GM21619 (cell line): ENCODE results near the gene STARD13.

Experiments
- ATAC-seq: cut with Tn5 transposase; IDR thresholded peaks from one replicate; pipeline ENCODE4 v1.9.1; 2021; ENCODE audit not compliant: unreplicated experiment

Gene STARD13

DNA sequence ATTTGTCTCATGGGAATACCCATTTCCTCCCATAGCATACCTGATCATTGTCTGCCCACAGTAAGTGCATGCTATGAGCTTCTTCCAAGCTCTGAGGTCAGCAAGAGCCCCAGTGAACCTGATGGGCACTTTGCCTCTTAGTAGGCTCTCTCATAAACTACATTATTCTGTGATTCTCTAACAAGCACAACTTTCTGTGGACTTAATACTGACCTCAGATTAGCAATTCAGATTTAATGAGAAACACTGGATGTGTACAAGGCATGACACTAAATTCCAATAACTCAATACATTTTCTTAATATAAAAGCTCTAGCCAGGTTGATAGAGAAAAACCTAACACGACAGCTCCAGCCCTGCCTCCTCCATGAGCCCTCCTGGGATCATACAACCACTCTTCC lies 23.3 kb upstream of the STARD13 start:
- no peak for ATAC-seq

DNA sequence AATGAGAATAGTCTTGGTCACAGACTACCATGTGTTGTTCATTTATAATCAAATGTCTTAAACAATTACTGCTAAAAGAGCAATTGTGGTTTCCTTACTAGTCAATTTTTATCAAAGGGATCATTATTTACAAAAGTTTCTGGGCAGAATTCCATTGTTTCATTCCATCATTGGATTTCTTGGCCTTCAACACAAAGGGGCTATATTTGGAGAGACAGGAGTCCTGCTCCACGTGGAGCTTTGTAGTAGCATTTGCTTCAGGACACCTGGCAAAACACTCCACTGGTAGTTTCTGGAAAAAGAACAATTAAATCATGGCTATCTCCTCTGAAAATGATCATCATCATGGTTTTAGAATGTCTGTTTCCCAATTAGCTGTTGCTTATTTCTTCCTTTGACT lies 22.3 kb upstream of the STARD13 start:
- no peak for ATAC-seq

DNA sequence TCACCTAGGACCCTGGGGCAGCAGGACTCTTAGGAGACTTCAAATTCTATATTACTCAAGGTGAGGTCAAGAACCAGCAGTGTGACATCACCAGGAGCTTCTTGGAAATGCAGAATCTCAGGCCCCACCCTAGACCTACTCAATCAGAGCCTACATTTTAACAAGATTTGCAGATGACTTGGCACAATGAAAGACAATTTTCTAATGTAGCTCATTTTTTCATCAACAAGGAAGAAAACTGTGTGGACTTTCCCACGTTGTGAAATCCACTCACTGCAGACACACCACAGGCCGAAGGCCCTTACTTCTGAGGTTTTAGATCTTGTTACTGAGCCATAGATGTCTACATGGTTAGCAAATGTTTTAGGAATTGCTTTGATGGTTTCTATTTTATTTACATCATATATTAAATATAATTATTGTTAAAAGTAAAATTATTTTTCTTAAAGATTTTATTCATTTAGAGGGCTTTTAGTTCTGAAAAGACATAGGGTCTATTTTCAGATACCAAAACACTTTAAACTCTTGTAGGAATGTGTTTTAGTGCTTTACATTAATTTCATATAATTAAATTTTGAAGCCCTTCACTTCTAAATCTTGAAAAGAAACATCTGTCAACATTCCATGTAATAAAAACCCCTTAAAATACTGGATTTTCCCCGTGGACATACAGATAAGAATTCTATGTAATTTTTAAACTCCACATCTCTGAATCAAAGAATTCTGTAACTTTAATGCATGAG lies 18.5 kb upstream of the STARD13 start:
- ATAC-seq = no peak

DNA sequence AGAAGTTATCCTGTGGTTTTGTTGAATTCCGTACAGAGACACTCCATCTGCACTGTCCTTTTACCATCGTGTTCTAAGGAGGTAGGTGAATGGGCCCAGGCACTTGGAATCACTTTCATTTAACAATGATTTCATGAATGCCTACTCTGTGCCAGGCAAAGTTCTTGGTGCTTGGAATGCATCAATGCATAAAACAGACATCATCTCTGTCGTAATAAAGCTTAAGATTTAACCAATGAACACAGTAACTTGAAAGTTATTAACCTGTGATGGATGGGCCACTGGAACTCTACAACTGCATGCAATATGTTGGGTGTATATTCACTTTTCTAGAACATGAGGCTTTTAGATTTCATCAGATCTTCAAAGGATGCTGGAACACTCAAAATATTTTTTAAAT lies 14.1 kb upstream of the STARD13 start:
- ATAC-seq = no peak

DNA sequence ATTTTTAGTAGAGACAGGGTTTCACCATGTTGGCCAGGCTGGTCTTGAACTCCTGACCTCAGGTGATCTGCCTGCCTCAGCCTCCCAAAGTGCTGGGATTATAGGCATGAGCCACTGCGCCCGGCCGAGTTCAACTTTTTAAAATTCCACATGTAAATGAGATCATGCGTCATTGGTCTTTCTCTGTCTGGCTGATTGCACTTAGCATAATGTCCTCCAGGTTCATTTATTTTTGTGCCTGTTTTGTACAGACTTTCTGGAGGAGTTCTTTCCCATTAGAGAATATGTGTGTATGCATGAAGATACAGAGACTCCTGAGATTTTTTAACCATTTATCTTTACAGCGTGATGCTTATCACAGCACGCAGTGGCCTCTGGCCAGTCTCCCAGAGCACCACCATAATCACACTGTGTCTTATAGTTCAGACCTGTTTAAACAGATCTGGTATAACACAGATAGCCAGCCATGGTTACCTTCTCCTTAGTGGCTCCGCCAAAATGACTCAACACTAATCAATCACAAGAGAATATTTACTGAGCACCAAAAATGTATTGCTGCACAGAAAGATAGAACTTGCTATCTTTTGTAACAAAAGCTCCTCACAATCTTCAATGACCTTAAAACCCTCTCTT lies 11.4 kb upstream of the STARD13 start:
- no peak for ATAC-seq

DNA sequence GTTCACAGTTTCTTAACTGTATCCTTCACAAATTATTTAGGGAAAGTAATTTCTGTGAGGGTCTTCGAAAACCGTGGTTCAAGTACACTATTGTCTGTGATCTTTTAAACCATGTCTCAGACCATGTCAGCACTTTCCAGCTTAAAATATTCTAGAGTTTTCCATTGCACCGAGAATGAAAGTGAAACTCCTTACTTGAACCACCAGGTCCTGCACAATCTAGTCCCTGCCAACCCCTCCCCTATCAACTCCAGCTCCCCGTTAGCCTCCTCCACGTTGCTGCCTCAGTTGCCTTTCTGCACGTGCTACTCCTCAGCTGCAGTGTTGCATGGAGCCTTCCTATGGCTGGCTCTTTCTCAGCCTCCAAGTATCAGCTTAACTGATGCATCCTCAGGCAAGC lies 7.2 kb upstream of the STARD13 start:
- no peak for ATAC-seq

DNA sequence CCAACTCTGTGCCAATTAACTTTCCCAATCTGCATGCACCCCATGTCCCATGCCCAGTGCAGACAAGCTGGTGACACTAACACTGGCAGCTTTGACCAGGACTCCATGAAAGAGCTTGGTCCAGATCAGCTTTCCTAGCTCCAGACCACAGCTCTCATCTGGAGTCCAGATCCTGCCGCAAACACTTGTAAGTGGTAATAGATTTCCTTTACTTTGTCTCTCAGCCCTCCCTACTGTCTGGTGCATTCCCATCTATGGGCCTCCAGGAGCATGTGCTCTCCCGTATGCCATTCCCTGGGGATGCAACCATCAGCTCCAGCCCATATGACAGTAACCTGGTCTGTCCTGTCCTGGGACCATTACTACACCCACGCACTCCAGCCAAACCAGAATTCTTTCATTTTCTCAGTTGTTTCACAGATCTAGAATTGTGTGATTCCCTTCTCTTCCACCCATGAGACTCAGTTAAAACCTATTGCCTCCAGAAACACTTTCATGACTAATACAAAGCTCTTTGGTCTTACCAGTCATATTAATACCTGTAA lies 4.9 kb upstream of the STARD13 start:
- no peak for ATAC-seq

DNA sequence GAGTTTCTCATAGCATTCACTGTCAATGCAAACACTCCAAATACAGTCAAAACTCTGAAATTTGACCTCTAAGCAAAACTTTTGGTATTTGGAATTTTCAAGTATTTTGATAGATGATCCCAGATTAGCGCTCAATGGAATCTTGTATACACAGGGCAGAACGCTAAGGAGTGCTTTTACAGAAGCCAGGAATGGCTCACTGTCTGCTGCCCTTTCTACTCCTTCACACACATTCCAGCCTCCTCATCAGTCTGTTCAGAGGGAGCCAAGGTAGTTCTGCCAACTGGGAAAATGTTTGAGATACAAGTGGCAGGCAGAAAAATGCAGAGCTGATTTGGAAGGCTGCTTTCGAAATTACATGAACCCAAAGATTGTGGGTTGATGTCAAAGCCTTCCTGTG lies 4.4 kb upstream of the STARD13 start:
- ATAC-seq = no peak

DNA sequence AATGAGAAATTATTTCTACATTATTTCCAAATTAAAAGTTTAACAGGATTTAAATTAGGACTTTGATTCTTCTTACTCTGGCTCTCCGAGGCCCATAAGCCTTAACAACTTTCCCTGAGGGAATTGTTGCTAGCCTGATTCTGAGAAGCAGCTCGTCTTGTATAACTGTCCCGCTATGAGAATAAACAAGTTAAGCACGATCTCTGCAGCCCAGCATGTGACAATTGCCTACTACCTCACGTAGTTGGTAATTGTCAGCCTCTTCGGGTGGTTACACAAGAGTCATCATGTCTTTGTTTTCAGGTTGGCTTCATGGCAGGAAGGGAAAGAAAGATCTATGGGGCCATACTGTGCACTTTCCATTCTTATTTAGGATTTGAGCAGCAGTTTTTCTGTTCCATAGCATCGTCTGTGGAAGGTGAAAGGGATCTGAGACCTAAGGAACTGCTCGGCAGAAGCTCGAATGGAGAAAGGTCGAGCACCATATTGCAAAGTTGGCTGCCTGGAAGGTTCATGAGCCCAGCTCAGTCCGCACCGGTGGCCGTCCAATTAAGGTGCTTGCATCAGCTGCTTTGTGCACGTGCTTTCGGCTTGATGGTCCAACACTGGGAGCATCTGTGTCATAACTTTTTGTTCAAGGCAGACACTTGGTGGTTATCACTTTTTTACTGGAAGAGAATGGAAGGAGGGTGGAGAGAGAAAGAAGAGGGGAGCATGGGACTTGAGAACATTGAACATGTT lies 1.8 kb upstream of the STARD13 start:
- no peak for ATAC-seq

DNA sequence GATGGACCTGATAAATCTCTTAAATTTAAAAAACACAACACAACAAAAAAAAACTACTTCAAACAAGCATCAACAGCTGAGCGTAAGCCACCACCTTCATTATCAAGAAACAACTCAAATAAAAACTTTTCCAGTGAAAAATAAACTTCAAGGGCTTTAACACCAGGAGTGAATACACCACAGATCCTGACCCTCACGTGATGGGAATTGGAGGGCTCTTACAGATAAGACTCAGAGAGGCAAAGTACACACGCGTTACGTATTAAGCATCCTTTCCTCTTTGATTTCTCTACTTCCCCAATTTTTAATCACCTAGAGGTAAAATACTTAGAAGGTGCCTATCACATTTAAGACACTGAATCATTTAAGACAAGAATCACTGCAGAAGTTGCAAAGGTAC lies 573 bp upstream of the STARD13 start:
- no peak for ATAC-seq

DNA sequence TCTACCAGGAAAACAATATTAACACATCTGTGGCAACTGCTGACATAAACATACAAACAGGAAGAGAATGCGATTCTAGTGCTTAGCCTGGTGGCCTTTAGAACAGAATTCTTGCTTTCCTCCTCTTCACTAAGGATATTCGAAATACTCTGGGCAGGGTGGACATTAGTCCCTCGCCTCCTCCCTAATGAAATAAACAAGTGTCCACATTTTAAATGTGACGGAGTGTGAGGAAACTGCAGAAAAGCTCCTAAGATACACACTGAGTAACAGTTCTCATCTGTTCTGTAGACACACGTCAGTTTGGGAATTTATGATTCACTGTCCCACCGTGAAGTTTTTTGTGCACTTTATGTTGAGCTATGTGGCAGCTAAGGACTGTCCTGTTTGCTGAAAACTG lies 639 bp downstream of the STARD13 start:
- no peak for ATAC-seq

DNA sequence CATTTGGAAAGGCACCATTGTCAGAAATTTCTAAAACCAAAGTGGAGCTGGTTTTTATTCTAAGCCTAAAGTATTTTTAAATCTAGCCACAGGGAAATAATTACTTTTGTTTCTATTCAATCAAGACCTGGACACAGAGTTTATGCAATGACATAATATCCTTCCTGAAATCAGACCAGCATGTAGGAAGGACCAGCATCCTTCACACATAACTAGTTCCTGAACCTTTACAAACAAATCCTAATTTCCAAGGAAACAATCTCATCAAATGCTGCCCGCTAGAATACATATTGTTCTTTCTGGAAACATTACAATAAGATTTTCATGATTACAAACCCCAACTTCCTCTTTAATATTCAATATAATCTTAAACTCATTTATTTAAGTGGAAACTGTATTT lies 1.5 kb downstream of the STARD13 start:
- ATAC-seq = no peak

DNA sequence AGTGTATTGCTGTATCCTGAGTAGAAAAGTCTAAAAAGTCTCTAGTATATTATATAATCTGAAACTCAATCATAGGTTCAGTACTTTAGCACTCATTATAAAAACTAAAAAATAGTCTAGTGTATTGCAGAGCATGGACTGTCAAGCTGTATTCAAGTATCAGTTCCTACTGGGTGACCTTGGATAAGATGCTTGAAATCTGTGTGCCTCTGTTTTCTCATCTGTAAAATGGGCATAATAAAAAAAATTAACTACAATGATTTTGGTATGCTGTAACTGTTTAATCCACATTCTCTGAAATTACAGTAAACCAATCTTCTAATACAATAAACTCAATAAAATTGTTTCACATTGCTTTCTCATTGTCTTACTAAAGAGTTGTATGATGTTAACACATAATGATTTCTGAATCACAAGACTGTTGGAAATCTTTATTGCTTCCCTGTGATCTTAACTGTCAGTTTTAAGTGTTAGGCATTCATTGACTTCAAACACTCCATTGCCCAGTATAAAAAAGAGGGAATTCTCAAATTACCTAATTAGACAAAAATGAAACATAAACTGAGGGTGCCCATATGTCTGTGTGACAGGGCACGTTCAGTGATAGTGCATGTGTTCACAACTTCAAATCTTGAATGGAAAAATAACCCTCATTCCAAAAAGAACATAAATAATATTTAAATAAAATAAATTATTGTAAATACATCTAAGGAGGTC lies 2.2 kb downstream of the STARD13 start:
- ATAC-seq = no peak

DNA sequence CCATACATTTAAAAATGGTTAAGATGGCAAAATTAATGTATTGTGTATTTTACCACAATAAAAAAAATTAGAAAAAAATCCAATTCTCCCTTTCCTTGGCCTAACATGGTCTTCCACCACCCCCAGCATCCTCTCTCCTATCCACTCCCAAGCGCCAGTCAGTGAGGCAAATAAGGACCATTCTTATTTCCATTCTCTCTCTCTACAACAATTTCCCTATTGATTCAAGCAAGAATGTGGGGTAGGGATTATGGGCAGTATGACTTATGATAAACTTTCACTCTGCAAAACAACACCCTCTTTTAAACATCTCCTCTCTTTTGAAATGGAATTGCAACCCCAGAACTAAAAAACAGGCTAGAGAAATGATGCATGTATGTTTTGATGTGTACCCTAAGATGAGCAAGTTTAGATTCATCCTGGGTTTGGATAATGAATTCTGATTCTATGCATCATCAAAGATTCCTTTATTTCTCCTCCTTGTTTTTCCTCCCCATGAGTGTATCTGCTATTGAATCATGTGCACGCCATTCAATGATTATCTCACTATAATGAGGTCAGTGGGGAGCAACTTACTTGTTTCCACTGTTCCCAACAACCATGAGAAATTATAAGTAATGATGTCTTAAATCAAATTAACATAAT lies 3.5 kb downstream of the STARD13 start:
- no peak for ATAC-seq

DNA sequence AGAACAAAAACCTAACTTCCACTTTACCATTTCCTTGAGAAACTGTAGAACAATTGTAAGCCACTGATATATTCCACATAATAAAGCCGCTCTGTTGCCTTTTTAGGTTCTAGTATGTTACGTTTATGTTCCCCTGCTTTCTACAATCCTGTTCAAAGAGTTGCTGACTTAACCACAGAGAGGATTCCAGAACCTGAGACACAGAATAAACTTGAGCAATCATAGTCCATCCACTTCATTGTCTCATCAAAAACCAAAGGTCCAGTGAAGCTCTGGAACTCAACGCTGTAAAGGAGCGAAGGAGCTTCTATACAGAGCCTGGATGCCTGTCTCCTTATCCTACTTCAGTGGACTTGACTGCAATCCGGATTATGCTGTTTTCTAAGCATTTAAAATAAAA lies 4.6 kb downstream of the STARD13 start:
- no peak for ATAC-seq

DNA sequence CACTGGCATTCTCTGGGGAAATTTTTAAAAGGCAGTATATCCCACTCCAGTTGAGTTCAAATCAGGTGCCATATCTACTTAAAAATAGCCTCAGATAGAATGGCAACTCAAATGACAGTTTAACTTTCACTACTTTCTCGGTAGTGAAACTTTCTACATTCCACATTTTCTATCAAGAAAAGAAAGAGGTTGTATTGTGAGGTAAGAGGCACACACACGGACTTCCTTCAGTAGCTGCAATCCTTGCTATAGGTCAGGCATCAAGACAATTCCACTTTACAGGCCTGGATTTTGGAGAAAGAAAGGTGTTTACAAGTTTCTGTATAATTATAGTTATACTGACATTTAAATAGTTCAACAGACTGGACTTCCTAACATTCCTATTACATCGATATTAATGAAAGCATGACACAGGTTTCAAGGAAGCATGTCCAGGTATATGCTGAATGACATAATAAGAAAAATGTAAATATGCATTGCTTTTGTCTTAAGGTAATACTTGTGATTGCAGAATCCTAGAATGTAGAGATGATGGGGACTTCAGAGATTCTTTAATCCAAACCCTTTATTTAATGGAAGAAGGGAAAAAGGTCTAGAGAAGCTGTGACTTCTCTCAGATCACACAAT lies 5.2 kb downstream of the STARD13 start:
- no peak for ATAC-seq

DNA sequence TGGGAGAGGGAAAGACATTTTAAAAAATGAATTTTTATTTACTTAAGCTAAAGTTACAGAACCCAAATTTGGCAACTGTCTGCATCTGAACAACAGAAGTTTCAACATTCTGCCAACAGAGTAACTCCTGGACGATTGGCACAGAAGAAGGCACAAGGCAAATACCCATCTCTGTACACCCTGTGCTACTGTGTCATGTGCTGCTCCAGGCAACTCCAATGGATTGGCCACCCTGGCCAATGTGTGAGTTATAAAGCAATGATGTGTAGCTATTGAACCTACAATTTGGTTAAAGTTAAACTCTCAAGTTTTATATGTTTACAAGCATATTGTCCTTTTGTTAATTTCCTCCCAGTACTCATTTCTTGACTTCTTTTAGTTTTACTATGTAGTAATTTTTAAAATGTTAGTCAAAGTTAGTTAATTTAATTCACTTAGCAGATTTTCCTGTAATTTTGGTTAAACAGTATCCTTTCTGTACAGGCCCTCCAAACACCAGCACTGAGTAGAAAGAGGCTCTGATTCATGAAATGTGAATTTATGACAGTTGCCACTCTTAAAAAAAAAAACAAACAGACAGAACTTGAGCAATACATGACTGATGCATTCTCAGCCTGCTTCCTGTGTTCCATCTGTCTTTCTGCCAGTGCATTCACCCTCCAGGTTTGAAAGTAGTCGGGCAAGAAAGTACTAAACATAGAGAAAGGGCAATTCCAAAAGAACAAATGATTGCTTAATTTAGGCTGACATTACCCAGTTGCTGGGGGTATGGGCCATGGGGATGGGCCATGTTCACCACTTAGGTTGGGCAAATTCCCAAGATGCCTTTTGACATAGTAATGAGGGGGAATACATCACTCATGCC lies 5.9 kb downstream of the STARD13 start:
- ATAC-seq = no peak

DNA sequence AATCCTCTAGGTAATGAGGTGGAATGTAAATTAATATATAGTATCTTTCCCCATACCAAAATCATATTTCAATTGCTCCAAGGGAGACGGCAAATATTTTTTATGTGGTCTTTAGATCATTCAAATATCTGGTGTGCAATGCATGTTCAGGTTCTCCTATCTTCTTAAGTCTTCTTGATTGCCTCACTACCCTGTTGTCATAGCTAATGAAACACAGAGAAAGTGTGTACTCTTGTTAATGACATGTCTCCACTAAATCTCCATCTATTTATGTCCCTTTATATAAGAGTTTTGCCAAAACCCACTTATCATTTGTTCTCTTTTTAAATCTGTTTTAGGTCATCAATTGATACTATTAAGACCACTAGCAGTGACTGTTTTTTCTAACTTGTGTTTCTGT lies 6.6 kb downstream of the STARD13 start:
- no peak for ATAC-seq

DNA sequence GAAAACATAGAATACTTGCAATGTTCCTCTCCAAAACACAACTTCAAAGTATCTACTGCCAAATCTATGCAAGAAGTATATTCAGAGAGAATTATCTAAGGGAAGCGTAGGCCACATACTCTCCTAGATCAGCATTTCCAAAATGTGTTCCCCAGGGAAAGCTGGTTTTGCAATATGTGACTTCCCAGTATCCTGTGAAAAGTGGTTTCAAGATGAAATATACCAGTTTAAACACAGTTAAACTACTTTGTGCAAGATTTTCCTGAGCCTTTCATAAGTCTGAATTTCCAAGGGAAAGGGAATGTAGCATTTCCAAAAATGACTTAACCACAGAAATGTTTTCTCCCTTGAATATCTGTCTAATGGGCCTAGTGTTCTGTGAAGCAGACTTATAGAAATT lies 7.6 kb downstream of the STARD13 start:
- ATAC-seq = no peak
